NB4 (cell line): ENCODE data around the gene TAF12.
"Not testable (repeated sequence)": the region's sequence is repeated elsewhere in the genome, so short reads cannot be mapped to it uniquely, and the experiment has no call there.

ENCODE experiments used
- DNase-seq: peaks from one replicate; pipeline ENCODE4 v3.0.0; 2010; ENCODE audit warnings: low read depth
- H3K4me3 ChIP-seq: one replicate; pipeline ENCODE4 v1.5.1; 2011; ENCODE audit warnings: mild to moderate bottlenecking, low read depth, low read length, moderate library complexity
- MYC ChIP-seq: IDR thresholded peaks from 2 replicates; pipeline ENCODE4 v1.6.1; 2011; ENCODE audit warnings: low read depth, low read length
- POLR2A ChIP-seq: IDR thresholded peaks from 2 replicates; pipeline ENCODE4 v1.6.1; 2011; ENCODE audit warnings: mild to moderate bottlenecking; ENCODE audit not compliant: insufficient read length; ENCODE audit errors: extremely low read depth
- TF ChIP-seq, protein P1 (sequence below): IDR thresholded peaks from 2 replicates; pipeline ENCODE4 v1.6.1; 2011; ENCODE audit warnings: low read depth, low read length
- TF ChIP-seq, protein P2 (sequence below): IDR thresholded peaks from one replicate; pipeline ENCODE4 v1.5.1; 2012; ENCODE audit warnings: low read depth, low read length

TAF12 gene

DNA sequence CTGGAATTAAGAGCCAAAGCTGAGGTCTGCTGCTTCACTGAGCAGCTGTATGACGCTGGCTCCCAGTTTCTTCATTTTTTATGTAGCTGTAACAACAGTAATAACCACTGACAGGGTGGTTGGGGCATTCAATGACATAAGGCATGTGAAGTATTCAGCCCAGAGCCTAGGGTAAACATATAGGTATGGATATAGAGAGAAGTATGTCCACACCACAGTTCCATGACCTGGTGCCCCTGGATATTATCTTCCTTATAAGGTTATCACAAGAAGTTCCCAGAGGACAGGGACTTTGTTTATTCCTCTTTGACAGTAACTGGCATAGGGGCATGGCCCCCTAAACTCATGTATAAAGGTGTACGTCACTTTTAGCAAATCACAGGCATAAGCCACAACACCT lies 36.1 kb downstream of the TAF12 start:
- TF ChIP-seq, protein P1, sequence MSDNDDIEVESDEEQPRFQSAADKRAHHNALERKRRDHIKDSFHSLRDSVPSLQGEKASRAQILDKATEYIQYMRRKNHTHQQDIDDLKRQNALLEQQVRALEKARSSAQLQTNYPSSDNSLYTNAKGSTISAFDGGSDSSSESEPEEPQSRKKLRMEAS = no peak
- TF ChIP-seq POLR2A = no peak
- TF ChIP-seq, protein P2, sequence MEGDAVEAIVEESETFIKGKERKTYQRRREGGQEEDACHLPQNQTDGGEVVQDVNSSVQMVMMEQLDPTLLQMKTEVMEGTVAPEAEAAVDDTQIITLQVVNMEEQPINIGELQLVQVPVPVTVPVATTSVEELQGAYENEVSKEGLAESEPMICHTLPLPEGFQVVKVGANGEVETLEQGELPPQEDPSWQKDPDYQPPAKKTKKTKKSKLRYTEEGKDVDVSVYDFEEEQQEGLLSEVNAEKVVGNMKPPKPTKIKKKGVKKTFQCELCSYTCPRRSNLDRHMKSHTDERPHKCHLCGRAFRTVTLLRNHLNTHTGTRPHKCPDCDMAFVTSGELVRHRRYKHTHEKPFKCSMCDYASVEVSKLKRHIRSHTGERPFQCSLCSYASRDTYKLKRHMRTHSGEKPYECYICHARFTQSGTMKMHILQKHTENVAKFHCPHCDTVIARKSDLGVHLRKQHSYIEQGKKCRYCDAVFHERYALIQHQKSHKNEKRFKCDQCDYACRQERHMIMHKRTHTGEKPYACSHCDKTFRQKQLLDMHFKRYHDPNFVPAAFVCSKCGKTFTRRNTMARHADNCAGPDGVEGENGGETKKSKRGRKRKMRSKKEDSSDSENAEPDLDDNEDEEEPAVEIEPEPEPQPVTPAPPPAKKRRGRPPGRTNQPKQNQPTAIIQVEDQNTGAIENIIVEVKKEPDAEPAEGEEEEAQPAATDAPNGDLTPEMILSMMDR = no peak
- no peak for TF ChIP-seq MYC
- no peak overlapping the region for H3K4me3 ChIP-seq
- no peak for DNase-seq

- H3K4me3 ChIP-seq = no peak overlapping the region
- no peak for DNase-seq
- no peak for TF ChIP-seq POLR2A
- TF ChIP-seq, protein P1 = no peak
- TF ChIP-seq, protein P2 = no peak
- TF ChIP-seq MYC = no peak
These were observed 37.9 kb downstream of the TAF12 start for GRCh38 chr1:28604962-28605361.

DNA sequence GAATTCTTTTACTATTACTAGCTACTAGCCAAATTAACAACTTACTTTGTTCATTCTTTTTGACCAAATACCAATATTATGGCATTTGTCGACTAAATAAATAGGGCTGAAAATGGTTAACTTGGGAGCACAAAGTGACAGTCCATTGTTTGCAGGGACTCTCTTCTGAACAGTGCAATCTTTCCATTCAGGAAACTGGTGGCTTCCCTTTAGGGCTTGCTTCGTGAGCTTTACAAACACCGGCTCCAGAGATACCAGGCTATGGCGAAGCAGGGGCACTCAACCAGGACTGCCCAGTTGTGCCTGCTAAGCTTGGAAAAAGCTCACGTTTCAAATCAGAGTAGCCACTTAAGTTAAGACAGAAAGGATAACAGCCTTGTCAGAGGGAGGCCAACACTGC lies 38.5 kb downstream of the TAF12 start:
- TF ChIP-seq, protein P1 = no peak
- TF ChIP-seq, protein P2 = no peak
- TF ChIP-seq MYC (no peak), POLR2A (no peak)
- H3K4me3 ChIP-seq = no peak overlapping the region
- no peak for DNase-seq

- no peak overlapping the region for H3K4me3 ChIP-seq
- TF ChIP-seq, protein P2 = peak; percentile 67
- TF ChIP-seq MYC (no peak), POLR2A (no peak)
- peak; percentile 73 for DNase-seq
These were observed 40.1 kb downstream of the TAF12 start for GRCh38 chr1:28602536-28603439.

DNA sequence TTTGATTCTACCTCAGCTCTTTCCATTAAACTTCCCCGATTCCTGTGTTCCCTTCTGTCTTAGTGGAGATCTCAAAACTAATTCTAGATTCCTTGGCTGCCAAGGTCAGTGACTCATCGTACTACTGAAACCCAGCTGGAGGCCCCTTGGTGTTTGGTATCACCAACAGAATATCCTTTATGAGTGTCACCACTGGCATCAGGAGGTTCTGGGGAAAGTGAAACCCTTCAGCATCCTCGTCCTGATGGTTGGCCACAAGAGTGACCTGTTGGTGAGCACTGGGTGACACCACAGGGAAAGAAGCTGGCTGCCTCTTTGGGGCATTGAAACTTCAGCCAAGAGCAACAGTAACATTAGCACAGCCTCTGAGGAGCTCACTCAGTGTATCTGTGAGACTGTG lies 41.2 kb downstream of the TAF12 start:
- no peak for DNase-seq
- no peak overlapping the region for H3K4me3 ChIP-seq
- TF ChIP-seq, protein P1 = no peak
- TF ChIP-seq POLR2A (no peak), MYC (no peak)

GRCh38 chr1:28596276-28596675 lies 46.6 kb downstream of the TAF12 start:
- DNase-seq, H3K4me3 ChIP-seq: not testable (repeated sequence)
